Jurkat, Clone E6-1 (cell line): ENCODE data around the gene CCDC28A. TPM values are rescaled to one million over a fixed set of nuclear protein-coding genes. Genes with fewer than 3 reads are reported as not detected.
"Not testable (repeated sequence)": the region's sequence is repeated elsewhere in the genome, so short reads cannot be mapped to it uniquely, and the experiment has no call there.

ENCODE experiments used
- DNase-seq: peaks from one replicate; pipeline ENCODE4 v3.0.0-alpha.2; 2011; ENCODE audit warnings: low read depth, low spot score
- H3K4me3 ChIP-seq: 2 replicates; pipeline ENCODE4 v1.5.1; 2011; ENCODE audit warnings: mild to moderate bottlenecking, low read length, control low read depth, moderate library complexity
- polyA plus RNA-seq: library from polyadenylated mRNA; unstranded; fragments of >200 nt; gene quantifications from one replicate; pipeline ENCODE4 v1.2.1, GENCODE V29; 2012; ENCODE audit warnings: missing spikeins; ENCODE audit not compliant: insufficient read length, insufficient read depth

CCDC28A gene
- polyA plus RNA-seq = 30.9 TPM

- H3K4me3 ChIP-seq = peak within 1 kb of the TSS; percentile 97
- DNase-seq = peak; percentile 96
Measured at GRCh38 chr6:138773177-138774091, at the start of gene CCDC28A. Gene CCDC28A, plus strand, starts transcription at chr6:138773769. Its CDS starts 2,352 bp downstream, at chr6:138776121.

GRCh38 chr6:138724015-138724414 is 49.6 kb upstream of the CCDC28A start:
- H3K4me3 ChIP-seq = no peak overlapping the region
- no peak for DNase-seq

GRCh38 chr6:138726066-138726756 is 47.4 kb upstream of the CCDC28A start:
- no peak overlapping the region for H3K4me3 ChIP-seq
- DNase-seq = no peak

- H3K4me3 ChIP-seq = no peak overlapping the region
- no peak for DNase-seq
Measured at GRCh38 chr6:138726757-138727097, 46.8 kb upstream of the CCDC28A start.

GRCh38 chr6:138727182-138727581 is 46.4 kb upstream of the CCDC28A start:
- no peak overlapping the region for H3K4me3 ChIP-seq
- no peak for DNase-seq

GRCh38 chr6:138728662-138729061 is 44.9 kb upstream of the CCDC28A start:
- no peak overlapping the region for H3K4me3 ChIP-seq
- DNase-seq = no peak

GRCh38 chr6:138730037-138730436 is 43.5 kb upstream of the CCDC28A start:
- not testable (repeated sequence) for H3K4me3 ChIP-seq, DNase-seq

- no peak overlapping the region for H3K4me3 ChIP-seq
- DNase-seq = no peak
Measured at GRCh38 chr6:138734585-138734984, 39.0 kb upstream of the CCDC28A start.

- H3K4me3 ChIP-seq = no peak overlapping the region
- no peak for DNase-seq
Measured at GRCh38 chr6:138736640-138737039, 36.9 kb upstream of the CCDC28A start.

- DNase-seq = no peak
- H3K4me3 ChIP-seq = no peak overlapping the region
Measured at GRCh38 chr6:138752017-138752416, 21.6 kb upstream of the CCDC28A start.

GRCh38 chr6:138757136-138757535 is 16.4 kb upstream of the CCDC28A start:
- H3K4me3 ChIP-seq = no peak overlapping the region
- DNase-seq = no peak

GRCh38 chr6:138765896-138766655 is 7.5 kb upstream of the CCDC28A start:
- H3K4me3 ChIP-seq = no peak overlapping the region
- DNase-seq = peak; percentile 16

GRCh38 chr6:138769102-138769676 is 4.4 kb upstream of the CCDC28A start:
- no peak for DNase-seq

GRCh38 chr6:138772596-138773176 is 883 bp upstream of the CCDC28A start:
- peak overlapping the region; percentile 97 for H3K4me3 ChIP-seq
- DNase-seq = no peak

More at GRCh38 chr6:138769102-138769676, 4.4 kb upstream of the CCDC28A start:
- no peak overlapping the region for H3K4me3 ChIP-seq

- no peak for DNase-seq
- H3K4me3 ChIP-seq = peak overlapping the region; percentile 97
Measured at GRCh38 chr6:138774370-138774769, 801 bp downstream of the CCDC28A start.

GRCh38 chr6:138776659-138777058 is 3.1 kb downstream of the CCDC28A start:
- DNase-seq = no peak
- no peak overlapping the region for H3K4me3 ChIP-seq

- H3K4me3 ChIP-seq = no peak overlapping the region
- no peak for DNase-seq
Measured at GRCh38 chr6:138778331-138778730, 4.8 kb downstream of the CCDC28A start.

- no peak overlapping the region for H3K4me3 ChIP-seq
- DNase-seq = no peak
Measured at GRCh38 chr6:138782243-138782642, 8.7 kb downstream of the CCDC28A start.

- no peak for DNase-seq
- no peak overlapping the region for H3K4me3 ChIP-seq
Measured at GRCh38 chr6:138785079-138785478, 11.5 kb downstream of the CCDC28A start.
